Measurements from ENCODE around the gene HARBI1.

DNA sequence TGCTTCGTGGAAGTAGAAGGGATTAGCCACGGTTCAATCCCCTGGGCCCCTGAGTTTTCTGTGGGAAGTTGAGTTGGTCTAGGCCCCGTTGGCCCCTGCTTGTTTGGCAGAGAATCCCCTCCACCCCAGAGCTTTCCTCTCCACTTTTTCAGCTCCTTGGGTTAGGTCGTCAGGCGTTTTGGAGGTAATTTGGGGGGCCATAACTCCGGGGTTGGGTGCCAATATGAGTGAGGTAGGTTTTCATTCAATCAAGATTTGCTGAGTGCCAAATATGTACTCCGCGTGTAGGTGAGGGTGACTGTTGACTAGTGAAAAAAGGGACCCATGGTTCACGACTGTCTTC, 916 bp upstream of the HARBI1 start:
- TF ChIP-seq, protein P1, sequence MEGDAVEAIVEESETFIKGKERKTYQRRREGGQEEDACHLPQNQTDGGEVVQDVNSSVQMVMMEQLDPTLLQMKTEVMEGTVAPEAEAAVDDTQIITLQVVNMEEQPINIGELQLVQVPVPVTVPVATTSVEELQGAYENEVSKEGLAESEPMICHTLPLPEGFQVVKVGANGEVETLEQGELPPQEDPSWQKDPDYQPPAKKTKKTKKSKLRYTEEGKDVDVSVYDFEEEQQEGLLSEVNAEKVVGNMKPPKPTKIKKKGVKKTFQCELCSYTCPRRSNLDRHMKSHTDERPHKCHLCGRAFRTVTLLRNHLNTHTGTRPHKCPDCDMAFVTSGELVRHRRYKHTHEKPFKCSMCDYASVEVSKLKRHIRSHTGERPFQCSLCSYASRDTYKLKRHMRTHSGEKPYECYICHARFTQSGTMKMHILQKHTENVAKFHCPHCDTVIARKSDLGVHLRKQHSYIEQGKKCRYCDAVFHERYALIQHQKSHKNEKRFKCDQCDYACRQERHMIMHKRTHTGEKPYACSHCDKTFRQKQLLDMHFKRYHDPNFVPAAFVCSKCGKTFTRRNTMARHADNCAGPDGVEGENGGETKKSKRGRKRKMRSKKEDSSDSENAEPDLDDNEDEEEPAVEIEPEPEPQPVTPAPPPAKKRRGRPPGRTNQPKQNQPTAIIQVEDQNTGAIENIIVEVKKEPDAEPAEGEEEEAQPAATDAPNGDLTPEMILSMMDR (IDR thresholded peaks at IDR 0.05): no peak
- TF ChIP-seq EZH2phosphoT487 (IDR thresholded peaks at IDR 0.05): no peak
- no peak for TF ChIP-seq EZH2 (IDR thresholded peaks at IDR 0.05)

All from neural progenitor cell (in vitro differentiated cells).